Measurements from ENCODE around the gene PDCD1.

DNA sequence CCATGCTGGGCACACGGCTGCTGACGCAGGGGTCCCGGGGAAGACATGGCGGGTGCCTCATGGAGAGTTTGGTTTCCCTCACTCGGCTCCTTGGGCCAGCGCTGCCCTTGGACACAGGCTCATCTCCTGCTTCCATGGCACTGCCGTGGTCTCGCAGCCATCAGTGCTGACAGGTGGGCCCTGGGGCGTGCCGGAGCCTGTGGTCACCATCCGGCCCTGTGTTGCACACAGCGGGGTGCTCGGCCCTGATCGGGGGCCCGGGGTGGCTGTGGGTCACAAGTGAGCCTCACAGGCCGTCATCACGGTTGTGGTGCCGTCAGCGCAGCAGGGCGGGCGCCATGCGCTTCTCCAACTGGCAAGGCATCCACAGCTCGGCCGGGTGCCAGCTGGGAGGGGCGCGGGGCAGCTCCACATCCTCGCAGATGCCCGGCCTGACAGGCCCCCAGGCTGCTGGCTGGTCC lies 11.4 kb upstream of the PDCD1 start:
- no peak for TF ChIP-seq SP1 (IDR thresholded peaks at IDR 0.05)
- no peak for TF ChIP-seq HDGF (IDR thresholded peaks at IDR 0.05; ENCODE audit: borderline replicate concordance)
- TF ChIP-seq FOXM1 (IDR thresholded peaks at IDR 0.05; ENCODE audit: borderline replicate concordance) = no peak
- TF ChIP-seq FOXK2 (IDR thresholded peaks at IDR 0.05) = no peak

Measured in HEK293T (cell line).